Measurements from ENCODE around the gene PTPN5. TPM values are rescaled to one million over a fixed set of nuclear protein-coding genes. Genes with fewer than 3 reads are reported as not detected.
A peak's percentile ranks its signal among the peaks of the same experiment; 100 is the strongest.

PTPN5 gene
- polyA plus RNA-seq, 3 donors, result not detected

GRCh38 chr11:18730020-18730419 lies 61.6 kb downstream of the PTPN5 start:
- Histone ChIP-seq H3K9ac (ENCODE audit: insufficient read depth, low read length, poor library complexity, severe bottlenecking) (no peak overlapping the region), H3K27ac (ENCODE audit: low read depth in 1 of 2, low read length in 2 of 2) (no peak overlapping the region), H3K79me2 (ENCODE audit: insufficient read depth, low read length) (no peaks in the 10 kb centered on the region), H4K20me1 (ENCODE audit: insufficient read depth, low read length) (no peaks in the 10 kb centered on the region), H2AFZ (ENCODE audit: insufficient read depth, low read depth, low read length, poor library complexity, severe bottlenecking) (no peak overlapping the region), H3K9me3 (replicated peaks in 1 of 2; ENCODE audit: control insufficient read depth in 1 of 2, insufficient read depth in 1 of 2, low read length in 2 of 2) (no peaks in the 10 kb centered on the region), H3K4me3 (replicated peaks in 1 of 3; ENCODE audit: low read depth in 2 of 3, low read length in 3 of 3) (no peak overlapping the region), H3K27me3 (ENCODE audit: control insufficient read depth in 2 of 2, insufficient read depth in 2 of 2, low read length in 2 of 2) (no peaks in the 10 kb centered on the region), H3K36me3 (replicated peaks in 1 of 2; ENCODE audit: control insufficient read depth in 1 of 2, insufficient read depth in 2 of 2, low read length in 2 of 2) (no peaks in the 10 kb centered on the region), H3K4me1 (ENCODE audit: control insufficient read depth in 1 of 2, insufficient read depth in 2 of 2, low read length in 2 of 2) (no peaks in the 10 kb centered on the region), H3K4me2 (replicated peaks; ENCODE audit: extremely low read depth, low read length, poor library complexity, severe bottlenecking) (no peak overlapping the region)
- peaks cover 4% of the 10 kb centered on the region for H3K4me1 Mint-ChIP-seq
- TF ChIP-seq, protein P1, sequence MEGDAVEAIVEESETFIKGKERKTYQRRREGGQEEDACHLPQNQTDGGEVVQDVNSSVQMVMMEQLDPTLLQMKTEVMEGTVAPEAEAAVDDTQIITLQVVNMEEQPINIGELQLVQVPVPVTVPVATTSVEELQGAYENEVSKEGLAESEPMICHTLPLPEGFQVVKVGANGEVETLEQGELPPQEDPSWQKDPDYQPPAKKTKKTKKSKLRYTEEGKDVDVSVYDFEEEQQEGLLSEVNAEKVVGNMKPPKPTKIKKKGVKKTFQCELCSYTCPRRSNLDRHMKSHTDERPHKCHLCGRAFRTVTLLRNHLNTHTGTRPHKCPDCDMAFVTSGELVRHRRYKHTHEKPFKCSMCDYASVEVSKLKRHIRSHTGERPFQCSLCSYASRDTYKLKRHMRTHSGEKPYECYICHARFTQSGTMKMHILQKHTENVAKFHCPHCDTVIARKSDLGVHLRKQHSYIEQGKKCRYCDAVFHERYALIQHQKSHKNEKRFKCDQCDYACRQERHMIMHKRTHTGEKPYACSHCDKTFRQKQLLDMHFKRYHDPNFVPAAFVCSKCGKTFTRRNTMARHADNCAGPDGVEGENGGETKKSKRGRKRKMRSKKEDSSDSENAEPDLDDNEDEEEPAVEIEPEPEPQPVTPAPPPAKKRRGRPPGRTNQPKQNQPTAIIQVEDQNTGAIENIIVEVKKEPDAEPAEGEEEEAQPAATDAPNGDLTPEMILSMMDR (IDR thresholded peaks at IDR 0.05), result no peak
- H3K27me3 Mint-ChIP-seq (ENCODE audit: low read depth in 3 of 3), result peaks cover 0 to 3% (median 0%) of the 10 kb centered on the region in 3 donors
- H3K9me3 Mint-ChIP-seq, result no peaks in the 10 kb centered on the region
- H3K27ac Mint-ChIP-seq, result no peak overlapping the region
- 96% methylated on average over 8 of the region's 9 CpGs for WGBS (ENCODE audit: insufficient coverage)
- no peaks in the 10 kb centered on the region for H3K36me3 Mint-ChIP-seq
- DNase-seq, result no peak
- intact Hi-C loops (cut with micrococcal nuclease), result loop anchor here in 1 of 2 donors (5.0 kb wide), 1 partner anchor 613 kb away; no protein-coding TSS in a partner anchor
- no peak overlapping the region for H3K4me3 Mint-ChIP-seq

DNA sequence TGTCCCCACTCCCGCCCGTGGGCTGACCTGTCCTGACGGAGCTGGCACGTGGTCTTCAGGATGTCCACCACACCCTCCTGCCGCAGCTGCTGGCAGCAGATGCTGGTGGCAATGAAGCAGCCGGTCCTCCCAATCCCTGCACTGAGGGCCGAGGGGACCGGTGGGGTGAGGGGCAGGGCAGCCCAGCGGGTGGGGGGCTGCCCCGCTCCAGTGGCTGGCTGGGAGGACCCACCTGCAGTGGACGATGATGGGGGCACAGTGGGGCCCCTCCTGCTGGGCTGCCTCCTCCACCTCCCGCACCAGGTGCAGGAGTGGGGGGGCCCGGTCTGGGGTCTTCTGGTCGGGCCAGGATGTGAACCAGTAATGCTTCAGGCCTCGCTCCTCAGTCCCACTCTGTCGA lies 62.2 kb downstream of the PTPN5 start:
- TF ChIP-seq, protein P1 (IDR thresholded peaks at IDR 0.05), result no peak
- Mint-ChIP-seq H3K27me3 (ENCODE audit: low read depth in 3 of 3) (peaks cover 0 to 4% (median 0%) of the 10 kb centered on the region in 3 donors), H3K4me3 (peak overlapping the region in 1 of 2 donors; percentile 9), H3K4me1 (peaks cover 4% of the 10 kb centered on the region), H3K27ac (no peak overlapping the region), H3K9me3 (no peaks in the 10 kb centered on the region), H3K36me3 (no peaks in the 10 kb centered on the region)
- DNase-seq, result no peak
- H4K20me1 ChIP-seq (ENCODE audit: insufficient read depth, low read length), result no peaks in the 10 kb centered on the region
- no peak overlapping the region for H3K4me2 ChIP-seq (replicated peaks; ENCODE audit: extremely low read depth, low read length, poor library complexity, severe bottlenecking)
- intact Hi-C loops (cut with micrococcal nuclease), result no loop called here
- H3K4me3 ChIP-seq (replicated peaks in 1 of 3; ENCODE audit: low read depth in 2 of 3, low read length in 3 of 3), result no peak overlapping the region
- no peaks in the 10 kb centered on the region for H3K36me3 ChIP-seq (replicated peaks in 1 of 2; ENCODE audit: control insufficient read depth in 1 of 2, insufficient read depth in 2 of 2, low read length in 2 of 2)
- H3K27me3 ChIP-seq (ENCODE audit: control insufficient read depth in 2 of 2, insufficient read depth in 2 of 2, low read length in 2 of 2), result no peaks in the 10 kb centered on the region
- no peak overlapping the region for H3K27ac ChIP-seq (ENCODE audit: low read depth in 1 of 2, low read length in 2 of 2)
- no peaks in the 10 kb centered on the region for H3K9me3 ChIP-seq (replicated peaks in 1 of 2; ENCODE audit: control insufficient read depth in 1 of 2, insufficient read depth in 1 of 2, low read length in 2 of 2)
- no peaks in the 10 kb centered on the region for H3K79me2 ChIP-seq (ENCODE audit: insufficient read depth, low read length)
- WGBS (ENCODE audit: insufficient coverage), result 97% methylated on average over 11 of the region's 16 CpGs
- H3K9ac ChIP-seq (ENCODE audit: insufficient read depth, low read length, poor library complexity, severe bottlenecking), result no peak overlapping the region
- H3K4me1 ChIP-seq (ENCODE audit: control insufficient read depth in 1 of 2, insufficient read depth in 2 of 2, low read length in 2 of 2), result no peaks in the 10 kb centered on the region
- H2AFZ ChIP-seq (ENCODE audit: insufficient read depth, low read depth, low read length, poor library complexity, severe bottlenecking), result no peak overlapping the region
